ENCODE measurements around the gene WDR49. TPM values are rescaled to one million over a fixed set of nuclear protein-coding genes. Genes with fewer than 3 reads are reported as not detected.

The WDR49 gene
- total and polyA plus RNA-seq, 11 donors, result 0.03 to 8.7 (median 1.7) TPM

DNA sequence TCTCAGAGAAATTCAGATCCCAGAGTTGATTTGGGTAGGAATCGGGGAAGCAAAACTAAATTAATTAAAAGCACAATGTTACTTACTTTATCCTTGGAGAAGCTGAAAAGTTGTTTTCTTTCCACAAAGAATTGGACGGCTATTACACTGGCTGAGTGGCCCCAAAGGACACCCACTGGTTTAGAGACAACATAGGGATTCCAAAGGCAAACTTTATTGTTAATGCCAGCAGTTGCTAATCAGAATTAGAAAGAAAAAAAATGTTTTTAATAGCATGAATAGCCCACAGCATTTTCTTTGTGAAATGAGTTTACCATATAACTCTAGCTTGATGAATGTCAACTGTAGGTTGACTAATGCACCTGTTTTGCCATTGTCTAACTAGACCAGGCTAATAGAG, 51.7 kb downstream of the WDR49 start:
- intact Hi-C loops (cut with DNase I), result no loop called here
- Histone ChIP-seq H3K27ac (no peak overlapping the region), H3K9me3 (no peaks in the 10 kb centered on the region), H3K36me3 (no peaks in the 10 kb centered on the region), H3K4me3 (no peak overlapping the region), H3K27me3 (no peaks in the 10 kb centered on the region), H3K4me1 (no peaks in the 10 kb centered on the region)
- no peak for TF ChIP-seq POLR2A (IDR thresholded peaks at IDR 0.05)
- TF ChIP-seq, protein P1, sequence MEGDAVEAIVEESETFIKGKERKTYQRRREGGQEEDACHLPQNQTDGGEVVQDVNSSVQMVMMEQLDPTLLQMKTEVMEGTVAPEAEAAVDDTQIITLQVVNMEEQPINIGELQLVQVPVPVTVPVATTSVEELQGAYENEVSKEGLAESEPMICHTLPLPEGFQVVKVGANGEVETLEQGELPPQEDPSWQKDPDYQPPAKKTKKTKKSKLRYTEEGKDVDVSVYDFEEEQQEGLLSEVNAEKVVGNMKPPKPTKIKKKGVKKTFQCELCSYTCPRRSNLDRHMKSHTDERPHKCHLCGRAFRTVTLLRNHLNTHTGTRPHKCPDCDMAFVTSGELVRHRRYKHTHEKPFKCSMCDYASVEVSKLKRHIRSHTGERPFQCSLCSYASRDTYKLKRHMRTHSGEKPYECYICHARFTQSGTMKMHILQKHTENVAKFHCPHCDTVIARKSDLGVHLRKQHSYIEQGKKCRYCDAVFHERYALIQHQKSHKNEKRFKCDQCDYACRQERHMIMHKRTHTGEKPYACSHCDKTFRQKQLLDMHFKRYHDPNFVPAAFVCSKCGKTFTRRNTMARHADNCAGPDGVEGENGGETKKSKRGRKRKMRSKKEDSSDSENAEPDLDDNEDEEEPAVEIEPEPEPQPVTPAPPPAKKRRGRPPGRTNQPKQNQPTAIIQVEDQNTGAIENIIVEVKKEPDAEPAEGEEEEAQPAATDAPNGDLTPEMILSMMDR (IDR thresholded peaks at IDR 0.05), result no peak
- DNase-seq, result no peak
- WGBS, 4 donors, result 66 to 73% (median 69%) methylated on average over 2 of the region's 2 CpGs
- ATAC-seq, result no peak

DNA sequence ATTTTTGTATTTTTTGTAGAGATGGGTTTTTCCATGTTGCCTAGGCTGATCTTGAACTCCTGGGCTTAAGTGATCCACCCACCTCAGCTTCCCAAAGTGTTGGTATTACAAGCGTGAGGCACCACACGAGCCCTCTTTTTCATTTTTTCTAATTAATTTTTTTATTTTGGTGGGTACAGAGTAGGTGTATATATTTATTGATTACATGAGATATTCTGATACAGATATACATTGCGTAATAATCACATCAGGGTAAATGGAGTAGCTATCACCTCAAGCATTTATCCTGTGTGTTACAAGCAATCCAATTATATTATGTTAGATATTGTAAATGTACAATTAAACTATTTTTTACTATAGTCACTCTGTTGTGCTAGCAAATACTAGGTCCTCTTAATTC, 66.1 kb downstream of the WDR49 start:
- TF ChIP-seq, protein P1 (IDR thresholded peaks at IDR 0.05), result no peak
- TF ChIP-seq POLR2A (IDR thresholded peaks at IDR 0.05), result no peak
- WGBS, 4 donors, result 76 to 92% (median 91%) methylated on average over 3 of the region's 3 CpGs
- H3K4me3 ChIP-seq, result no peak overlapping the region
- no peak for ATAC-seq
- no peaks in the 10 kb centered on the region for H3K36me3 ChIP-seq
- H3K27me3 ChIP-seq, result no peaks in the 10 kb centered on the region
- no peak for DNase-seq
- H3K27ac ChIP-seq, result no peak overlapping the region
- H3K9me3 ChIP-seq, result peaks cover 0 to 9% (median 0%) of the 10 kb centered on the region in 12 donors
- no peaks in the 10 kb centered on the region for H3K4me1 ChIP-seq
- intact Hi-C loops (cut with DNase I), result no loop called here

DNA sequence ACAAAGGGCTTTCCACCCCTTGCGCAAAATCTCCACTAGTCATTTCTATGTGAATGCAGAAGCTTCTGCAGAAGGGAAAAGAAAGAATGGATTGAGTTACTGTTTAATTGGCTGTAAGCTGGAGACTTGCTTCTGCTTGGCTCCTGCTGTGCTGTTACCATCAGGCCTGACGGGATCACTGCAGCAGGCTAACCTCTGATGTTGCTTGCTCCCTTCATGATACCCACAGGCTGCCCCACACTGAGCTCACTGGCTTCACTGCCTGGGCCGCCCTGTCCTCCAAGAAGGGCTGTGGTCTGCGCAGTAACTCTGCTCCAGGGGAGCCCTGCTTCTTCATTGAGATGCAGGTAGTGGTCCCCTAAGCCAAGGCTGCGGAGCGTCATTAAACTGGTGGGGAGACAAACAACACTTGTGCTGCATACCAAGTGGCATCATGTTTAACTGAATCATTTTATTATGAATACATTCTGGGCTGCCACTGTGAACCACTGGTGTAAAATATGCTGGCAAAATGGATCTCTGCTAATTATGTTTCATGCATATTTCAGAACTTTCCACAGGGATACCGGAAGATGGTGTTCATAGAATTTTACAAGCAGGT, 78.6 kb downstream of the WDR49 start:
- DNase-seq (no peak), ATAC-seq (no peak)
- Histone ChIP-seq H3K36me3 (no peaks in the 10 kb centered on the region), H3K27me3 (no peaks in the 10 kb centered on the region), H3K4me3 (no peak overlapping the region), H3K4me1 (no peaks in the 10 kb centered on the region), H3K9me3 (no peaks in the 10 kb centered on the region), H3K27ac (no peak overlapping the region)
- intact Hi-C loops (cut with DNase I), result no loop called here
- TF ChIP-seq, protein P1 (IDR thresholded peaks at IDR 0.05), result no peak
- no peak for TF ChIP-seq POLR2A (IDR thresholded peaks at IDR 0.05)
- 69 to 76% (median 72%) methylated on average over 5 to 7 of the region's 7 CpGs for WGBS, 4 donors

DNA sequence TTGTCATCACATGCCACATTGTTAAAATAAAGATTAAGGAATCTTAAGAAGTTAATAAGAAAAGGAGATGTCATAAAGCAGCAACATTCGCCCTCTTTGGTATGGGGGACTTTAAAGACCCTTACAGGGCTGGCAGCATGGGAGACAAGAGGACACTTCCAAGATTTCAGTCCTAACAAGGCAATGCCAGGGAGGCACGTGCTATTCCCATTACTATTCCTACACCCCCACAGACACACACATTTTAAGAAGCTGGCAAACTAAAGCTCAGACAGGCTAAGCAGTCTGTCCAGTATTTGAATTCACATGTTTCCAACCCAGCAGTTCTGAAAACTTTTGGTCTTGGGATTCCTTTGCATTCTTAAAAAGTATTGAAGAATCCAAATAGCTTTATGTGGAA, 80.8 kb downstream of the WDR49 start:
- ATAC-seq, result no peak
- Histone ChIP-seq H3K27me3 (no peaks in the 10 kb centered on the region), H3K36me3 (no peaks in the 10 kb centered on the region), H3K4me3 (no peak overlapping the region), H3K9me3 (no peaks in the 10 kb centered on the region), H3K27ac (no peak overlapping the region), H3K4me1 (no peaks in the 10 kb centered on the region)
- WGBS, 4 donors, result 52 to 70% (median 65%) methylated on average over 2 of the region's 2 CpGs
- intact Hi-C loops (cut with DNase I), result no loop called here
- TF ChIP-seq, protein P1 (IDR thresholded peaks at IDR 0.05), result no peak
- TF ChIP-seq POLR2A (IDR thresholded peaks at IDR 0.05), result no peak
- DNase-seq, result no peak

All from heart left ventricle (tissue), 16 donors.